Measurements from ENCODE around the gene ADCY2. TPM values are rescaled to one million over a fixed set of nuclear protein-coding genes. Genes with fewer than 3 reads are reported as not detected.

The ADCY2 gene
- total RNA-seq, 1 donor from 2014 or later: 1.5 TPM

- no peak overlapping the region for H3K27ac Mint-ChIP-seq (ENCODE audit: unreplicated experiment)
- H3K27me3 Mint-ChIP-seq (ENCODE audit: unreplicated experiment): peaks cover 3% of the 10 kb centered on the region
- H3K36me3 Mint-ChIP-seq (ENCODE audit: low read depth, unreplicated experiment): no peaks in the 10 kb centered on the region
- no peak overlapping the region for H3K4me3 Mint-ChIP-seq (ENCODE audit: unreplicated experiment)
- no peaks in the 10 kb centered on the region for H3K9me3 Mint-ChIP-seq (ENCODE audit: unreplicated experiment)
- no peak for DNase-seq (ENCODE audit: low spot score)
- H3K4me1 Mint-ChIP-seq (ENCODE audit: unreplicated experiment): peaks cover 19% of the 10 kb centered on the region
- TF ChIP-seq CTCF (IDR thresholded peaks at IDR 0.05; ENCODE audit: unreplicated experiment): no peak
Measured at GRCh38 chr5:7772141-7772540, 376.2 kb downstream of the ADCY2 start.

GRCh38 chr5:7773178-7773577, 377.2 kb downstream of the ADCY2 start:
- Mint-ChIP-seq H3K27me3 (ENCODE audit: unreplicated experiment) (peaks cover 3% of the 10 kb centered on the region), H3K4me3 (ENCODE audit: unreplicated experiment) (no peak overlapping the region), H3K4me1 (ENCODE audit: unreplicated experiment) (peaks cover 19% of the 10 kb centered on the region), H3K9me3 (ENCODE audit: unreplicated experiment) (no peaks in the 10 kb centered on the region), H3K36me3 (ENCODE audit: low read depth, unreplicated experiment) (no peaks in the 10 kb centered on the region), H3K27ac (ENCODE audit: unreplicated experiment) (no peak overlapping the region)
- no peak for DNase-seq (ENCODE audit: low spot score)
- TF ChIP-seq CTCF (IDR thresholded peaks at IDR 0.05; ENCODE audit: unreplicated experiment): no peak

GRCh38 chr5:7776442-7776841, 380.5 kb downstream of the ADCY2 start:
- Mint-ChIP-seq H3K4me1 (ENCODE audit: unreplicated experiment) (peaks cover 21% of the 10 kb centered on the region), H3K27ac (ENCODE audit: unreplicated experiment) (no peak overlapping the region), H3K36me3 (ENCODE audit: low read depth, unreplicated experiment) (no peaks in the 10 kb centered on the region), H3K9me3 (ENCODE audit: unreplicated experiment) (no peaks in the 10 kb centered on the region), H3K27me3 (ENCODE audit: unreplicated experiment) (peaks cover 3% of the 10 kb centered on the region), H3K4me3 (ENCODE audit: unreplicated experiment) (no peak overlapping the region)
- no peak for TF ChIP-seq CTCF (IDR thresholded peaks at IDR 0.05; ENCODE audit: unreplicated experiment)
- no peak for DNase-seq (ENCODE audit: low spot score)

GRCh38 chr5:7779019-7780005, 383.4 kb downstream of the ADCY2 start:
- no peak overlapping the region for H3K27ac Mint-ChIP-seq (ENCODE audit: unreplicated experiment)
- no peaks in the 10 kb centered on the region for H3K36me3 Mint-ChIP-seq (ENCODE audit: low read depth, unreplicated experiment)
- H3K4me1 Mint-ChIP-seq (ENCODE audit: unreplicated experiment): peaks cover 16% of the 10 kb centered on the region
- H3K9me3 Mint-ChIP-seq (ENCODE audit: unreplicated experiment): no peaks in the 10 kb centered on the region
- no peak overlapping the region for H3K4me3 Mint-ChIP-seq (ENCODE audit: unreplicated experiment)
- H3K27me3 Mint-ChIP-seq (ENCODE audit: unreplicated experiment): peaks cover 3% of the 10 kb centered on the region
- no peak for TF ChIP-seq CTCF (IDR thresholded peaks at IDR 0.05; ENCODE audit: unreplicated experiment)
- DNase-seq (ENCODE audit: low spot score): no peak

- DNase-seq (ENCODE audit: low spot score): no peak
- Mint-ChIP-seq H3K4me3 (ENCODE audit: unreplicated experiment) (no peak overlapping the region), H3K27ac (ENCODE audit: unreplicated experiment) (no peak overlapping the region), H3K27me3 (ENCODE audit: unreplicated experiment) (peaks cover 2% of the 10 kb centered on the region), H3K4me1 (ENCODE audit: unreplicated experiment) (peaks cover 16% of the 10 kb centered on the region), H3K36me3 (ENCODE audit: low read depth, unreplicated experiment) (no peaks in the 10 kb centered on the region), H3K9me3 (ENCODE audit: unreplicated experiment) (no peaks in the 10 kb centered on the region)
- no peak for TF ChIP-seq CTCF (IDR thresholded peaks at IDR 0.05; ENCODE audit: unreplicated experiment)
Measured at GRCh38 chr5:7781899-7782298, 386.0 kb downstream of the ADCY2 start.

Measured in endothelial cell (in vitro differentiated cells).